Fibroblast of mammary gland (primary cell): Measurements from ENCODE around the gene GRIN3B.
A peak's percentile ranks its signal among the peaks of the same experiment; 100 is the strongest.

Experiments
- DNase-seq: peaks from one replicate; pipeline ENCODE4 v3.0.0-alpha.2; 2010; ENCODE audit warnings: low read depth
- H3K4me3 ChIP-seq: 2 replicates; pipeline ENCODE4 v1.5.1; 2011; ENCODE audit warnings: low read depth, mild to moderate bottlenecking, low read length, moderate library complexity; ENCODE audit not compliant: control insufficient read depth
- TF ChIP-seq, protein P1 (sequence below): conservative IDR thresholded peaks from 2 replicates; pipeline ENCODE4 v1.5.1; 2011; ENCODE audit warnings: low read depth, low read length, inconsistent platforms; ENCODE audit not compliant: control insufficient read depth, insufficient read depth

Gene GRIN3B

GRCh38 chr19:986083-986482, 14.1 kb upstream of the GRIN3B start:
- DNase-seq = no peak
- no peak overlapping the region for H3K4me3 ChIP-seq
- TF ChIP-seq, protein P1, sequence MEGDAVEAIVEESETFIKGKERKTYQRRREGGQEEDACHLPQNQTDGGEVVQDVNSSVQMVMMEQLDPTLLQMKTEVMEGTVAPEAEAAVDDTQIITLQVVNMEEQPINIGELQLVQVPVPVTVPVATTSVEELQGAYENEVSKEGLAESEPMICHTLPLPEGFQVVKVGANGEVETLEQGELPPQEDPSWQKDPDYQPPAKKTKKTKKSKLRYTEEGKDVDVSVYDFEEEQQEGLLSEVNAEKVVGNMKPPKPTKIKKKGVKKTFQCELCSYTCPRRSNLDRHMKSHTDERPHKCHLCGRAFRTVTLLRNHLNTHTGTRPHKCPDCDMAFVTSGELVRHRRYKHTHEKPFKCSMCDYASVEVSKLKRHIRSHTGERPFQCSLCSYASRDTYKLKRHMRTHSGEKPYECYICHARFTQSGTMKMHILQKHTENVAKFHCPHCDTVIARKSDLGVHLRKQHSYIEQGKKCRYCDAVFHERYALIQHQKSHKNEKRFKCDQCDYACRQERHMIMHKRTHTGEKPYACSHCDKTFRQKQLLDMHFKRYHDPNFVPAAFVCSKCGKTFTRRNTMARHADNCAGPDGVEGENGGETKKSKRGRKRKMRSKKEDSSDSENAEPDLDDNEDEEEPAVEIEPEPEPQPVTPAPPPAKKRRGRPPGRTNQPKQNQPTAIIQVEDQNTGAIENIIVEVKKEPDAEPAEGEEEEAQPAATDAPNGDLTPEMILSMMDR = no peak

DNA sequence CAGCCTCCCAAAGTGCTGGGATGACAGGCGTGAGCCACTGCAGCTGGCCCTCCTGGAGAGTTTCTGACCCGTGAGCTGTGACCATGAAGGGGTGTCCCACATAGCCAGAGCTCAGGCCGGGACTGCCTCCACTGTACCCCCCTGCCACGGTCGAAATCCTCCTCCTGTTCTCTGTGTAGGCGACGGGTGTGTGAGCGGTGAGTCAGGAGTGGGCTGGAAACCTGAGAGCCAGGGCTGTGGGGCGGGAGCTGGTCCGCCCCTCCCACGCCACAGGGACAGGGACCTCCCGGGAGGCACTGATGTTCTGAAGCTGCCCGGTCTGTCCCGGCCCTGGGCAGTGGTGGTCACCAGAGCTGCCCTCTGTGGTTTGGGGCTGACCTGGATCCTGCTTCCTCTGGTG, 12.1 kb upstream of the GRIN3B start:
- H3K4me3 ChIP-seq = no peak overlapping the region
- DNase-seq = peak; percentile 10
- TF ChIP-seq, protein P1 = no peak

DNA sequence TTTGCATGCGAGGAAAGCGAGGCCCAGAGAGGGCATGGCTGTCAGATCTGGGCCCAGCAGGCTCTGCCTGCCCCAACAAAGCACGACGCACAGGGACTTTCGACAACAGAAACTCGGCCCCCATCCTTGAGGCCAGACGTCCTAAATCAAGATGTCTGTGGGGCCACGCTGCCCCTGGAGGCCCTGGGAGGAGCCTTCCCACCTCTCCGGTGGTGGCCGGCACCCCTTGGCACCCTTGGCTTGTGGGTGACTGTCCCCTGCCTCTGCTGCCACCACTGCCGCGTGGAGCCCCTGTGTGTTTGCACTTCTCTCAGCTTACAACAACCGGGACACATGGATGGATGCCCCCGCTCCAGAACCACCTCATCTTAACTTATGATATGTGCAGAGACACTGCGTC, 11.7 kb upstream of the GRIN3B start:
- TF ChIP-seq, protein P1 = no peak
- H3K4me3 ChIP-seq = no peak overlapping the region
- no peak for DNase-seq

DNA sequence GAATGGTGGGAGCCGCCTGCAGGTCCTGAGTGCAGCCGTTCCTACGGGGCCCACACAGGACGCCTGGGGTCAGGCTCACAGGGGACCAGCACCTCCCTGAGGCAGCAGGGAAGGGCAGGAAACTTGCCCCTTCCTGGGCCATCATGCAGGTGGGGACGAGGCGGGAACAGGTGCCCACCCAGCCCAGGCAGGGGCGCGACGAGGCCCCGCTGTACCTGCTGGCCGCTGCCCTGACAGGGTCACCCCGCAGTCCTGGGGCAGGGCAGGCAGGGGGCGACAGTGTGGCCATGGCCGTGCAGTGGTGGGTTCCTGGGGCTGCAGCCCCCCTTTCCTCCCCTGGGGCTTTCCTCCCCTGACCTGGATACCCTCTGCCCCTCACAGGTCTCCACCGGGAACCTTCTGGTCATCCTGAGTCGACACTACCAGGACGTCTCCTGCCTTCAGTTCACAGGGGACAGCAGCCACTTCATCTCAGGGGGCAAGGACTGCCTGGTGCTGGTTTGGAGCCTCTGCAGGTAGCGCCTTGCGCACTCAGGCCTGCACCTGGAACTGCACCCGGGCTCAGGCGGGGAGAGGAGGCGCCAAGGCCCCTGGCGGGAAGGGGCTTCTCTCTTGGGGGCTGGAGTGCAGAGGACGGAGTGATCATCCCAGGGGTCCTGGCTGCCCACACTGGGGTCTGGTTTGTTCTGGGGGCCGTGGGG, 10.7 kb upstream of the GRIN3B start:
- no peak for DNase-seq
- TF ChIP-seq, protein P1 = no peak
- H3K4me3 ChIP-seq = no peak overlapping the region

DNA sequence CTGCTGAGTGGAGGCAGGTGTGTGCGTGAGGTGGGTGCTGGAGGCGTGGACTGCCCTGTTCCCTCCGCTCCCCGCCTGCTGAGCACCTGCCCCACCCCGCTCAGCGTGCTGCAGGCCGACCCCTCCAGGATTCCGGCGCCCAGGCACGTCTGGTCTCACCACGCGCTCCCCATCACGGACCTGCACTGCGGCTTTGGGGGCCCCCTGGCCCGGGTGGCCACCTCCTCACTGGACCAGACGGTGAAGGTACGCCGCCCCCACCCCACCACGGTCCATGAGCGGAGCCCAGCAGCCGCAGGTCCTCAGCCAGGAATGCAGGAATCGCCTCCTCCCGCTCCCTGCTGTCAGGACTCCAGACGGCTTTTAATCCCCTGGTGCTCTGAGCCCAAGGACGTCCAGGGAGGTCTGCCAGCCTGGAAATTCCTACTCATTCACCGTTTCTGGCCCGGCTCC, 10.1 kb upstream of the GRIN3B start:
- TF ChIP-seq, protein P1 = no peak
- no peak for DNase-seq
- no peak overlapping the region for H3K4me3 ChIP-seq

- H3K4me3 ChIP-seq = no peak overlapping the region
- DNase-seq = no peak
- TF ChIP-seq, protein P1 = no peak
These were observed 9.5 kb upstream of the GRIN3B start for GRCh38 chr19:990746-991145.

- DNase-seq = peak; percentile 54
- no peak overlapping the region for H3K4me3 ChIP-seq
- TF ChIP-seq, protein P1 = no peak
These were observed 8.9 kb upstream of the GRIN3B start for GRCh38 chr19:991174-991931.
